ENCODE data around the gene SHROOM2. TPM values are rescaled to one million over a fixed set of nuclear protein-coding genes. Genes with fewer than 3 reads are reported as not detected.

SHROOM2 gene
- total RNA-seq, 1 experiment from 2014 or later, result 5.3 TPM

GRCh38 chrX:9875801-9876200 is 89.6 kb downstream of the SHROOM2 start:
- BruUV-seq (replicated peaks), result no TSS peak
- DNase-seq (ENCODE audit: low read depth, low spot score), result no peak
- H3K9ac ChIP-seq (ENCODE audit: low read length), result no peak overlapping the region
- ATAC-seq, result no peak
- no peak overlapping the region for H2AFZ ChIP-seq (ENCODE audit: low read depth, low read length, poor library complexity, severe bottlenecking)
- intact Hi-C loops (cut with micrococcal nuclease), result no loop called here
- RAD21 ChIA-PET (ENCODE audit: low non-redundant PET in 1 of 2, low total read pairs in 2 of 2, uncharacterized antibody in 2 of 2, unreplicated experiment in 2 of 2), result no interaction called here
- CTCF ChIA-PET, result no interaction called here
- TF ChIP-seq POLR2A (IDR thresholded peaks at IDR 0.05; ENCODE audit: borderline replicate concordance, extremely low read depth, insufficient read depth, insufficient read length), result no peak
- TF ChIP-seq, protein P1, sequence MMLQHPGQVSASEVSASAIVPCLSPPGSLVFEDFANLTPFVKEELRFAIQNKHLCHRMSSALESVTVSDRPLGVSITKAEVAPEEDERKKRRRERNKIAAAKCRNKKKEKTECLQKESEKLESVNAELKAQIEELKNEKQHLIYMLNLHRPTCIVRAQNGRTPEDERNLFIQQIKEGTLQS (IDR thresholded peaks at IDR 0.05), result no peak
- no peak for TF ChIP-seq SP1 (IDR thresholded peaks at IDR 0.05; ENCODE audit: low read depth)
- TF ChIP-seq TCF7L2 (IDR thresholded peaks at IDR 0.05; ENCODE audit: borderline replicate concordance, extremely low read depth, insufficient read depth, insufficient read length), result no peak
- no peak for TF ChIP-seq SRF (IDR thresholded peaks at IDR 0.05; ENCODE audit: low read depth)
- TF ChIP-seq POLR2AphosphoS5 (IDR thresholded peaks at IDR 0.05; ENCODE audit: low read depth, low read length), result no peak
- H3K4me2 ChIP-seq (ENCODE audit: low read length), result no peak overlapping the region
- no peaks in the 10 kb centered on the region for H3K79me2 ChIP-seq (ENCODE audit: insufficient read depth, low read length)
- no peak overlapping the region for H3K27ac ChIP-seq (ENCODE audit: low read depth, low read length)
- H3K4me1 ChIP-seq (ENCODE audit: control insufficient read depth in 1 of 2, insufficient read depth in 2 of 2, low read length in 2 of 2), result no peaks in the 10 kb centered on the region
- no peaks in the 10 kb centered on the region for H3K36me3 ChIP-seq (ENCODE audit: control insufficient read depth in 1 of 2, insufficient read depth in 2 of 2, low read length in 2 of 2)
- H3K9me3 ChIP-seq (ENCODE audit: control insufficient read depth in 1 of 2, insufficient read depth in 1 of 2, low read depth in 1 of 2, low read length in 2 of 2), result no peaks in the 10 kb centered on the region; a peak in 1 of 4 replicates
- no peaks in the 10 kb centered on the region for H3K27me3 ChIP-seq (ENCODE audit: insufficient read depth, low read length)
- no peaks in the 10 kb centered on the region for H3K9me2 ChIP-seq (ENCODE audit: insufficient read depth)
- H3K4me3 ChIP-seq (replicated peaks in 1 of 2; ENCODE audit: low read depth in 1 of 2, low read length in 2 of 2), result no peak overlapping the region
- H4K20me1 ChIP-seq (ENCODE audit: insufficient read depth), result no peaks in the 10 kb centered on the region
- POLR2A ChIA-PET, result no interaction called here

GRCh38 chrX:9876201-9876600 is 90.0 kb downstream of the SHROOM2 start:
- H2AFZ ChIP-seq (ENCODE audit: low read depth, low read length, poor library complexity, severe bottlenecking), result no peak overlapping the region
- H3K4me3 ChIP-seq (replicated peaks in 1 of 2; ENCODE audit: low read depth in 1 of 2, low read length in 2 of 2), result no peak overlapping the region
- BruUV-seq (replicated peaks), result no TSS peak
- no peaks in the 10 kb centered on the region; a peak in 1 of 4 replicates for H3K9me3 ChIP-seq (ENCODE audit: control insufficient read depth in 1 of 2, insufficient read depth in 1 of 2, low read depth in 1 of 2, low read length in 2 of 2)
- intact Hi-C loops (cut with micrococcal nuclease), result no loop called here
- DNase-seq (ENCODE audit: low read depth, low spot score), result no peak
- CTCF ChIA-PET, result no interaction called here
- H3K79me2 ChIP-seq (ENCODE audit: insufficient read depth, low read length), result no peaks in the 10 kb centered on the region
- ATAC-seq, result no peak
- RAD21 ChIA-PET (ENCODE audit: low non-redundant PET in 1 of 2, low total read pairs in 2 of 2, uncharacterized antibody in 2 of 2, unreplicated experiment in 2 of 2), result no interaction called here
- no peaks in the 10 kb centered on the region for H3K36me3 ChIP-seq (ENCODE audit: control insufficient read depth in 1 of 2, insufficient read depth in 2 of 2, low read length in 2 of 2)
- H3K4me2 ChIP-seq (ENCODE audit: low read length), result no peak overlapping the region
- TF ChIP-seq CBX3 (IDR thresholded peaks at IDR 0.05; ENCODE audit: low read depth) (no peak), MAX (IDR thresholded peaks at IDR 0.05) (no peak), ZBTB33 (IDR thresholded peaks at IDR 0.05; ENCODE audit: extremely low read depth, insufficient replicate concordance, low read length) (no peak), JUND (IDR thresholded peaks at IDR 0.05) (no peak), EZH2phosphoT487 (IDR thresholded peaks at IDR 0.05; ENCODE audit: borderline replicate concordance) (no peak), YY1 (IDR thresholded peaks at IDR 0.05; ENCODE audit: extremely low read depth, insufficient replicate concordance, low read depth, low read length) (no peak), SP1 (IDR thresholded peaks at IDR 0.05; ENCODE audit: low read depth) (no peak), EGR1 (IDR thresholded peaks at IDR 0.05; ENCODE audit: low read depth) (no peak), ELF1 (IDR thresholded peaks at IDR 0.05; ENCODE audit: borderline replicate concordance, low read depth) (no peak), FOSL1 (IDR thresholded peaks at IDR 0.05; ENCODE audit: low read depth) (no peak), RAD21 (IDR thresholded peaks at IDR 0.05; ENCODE audit: low read depth) (no peak), ZNF274 (IDR thresholded peaks at IDR 0.05; ENCODE audit: low read depth, low read length) (no peak)
- TF ChIP-seq, protein P1 (IDR thresholded peaks at IDR 0.05), result no peak
- POLR2A ChIA-PET, result no interaction called here
- H3K9me2 ChIP-seq (ENCODE audit: insufficient read depth), result no peaks in the 10 kb centered on the region
- no peak overlapping the region for H3K9ac ChIP-seq (ENCODE audit: low read length)
- H4K20me1 ChIP-seq (ENCODE audit: insufficient read depth), result no peaks in the 10 kb centered on the region
- H3K27me3 ChIP-seq (ENCODE audit: insufficient read depth, low read length), result no peaks in the 10 kb centered on the region
- no peak overlapping the region for H3K27ac ChIP-seq (ENCODE audit: low read depth, low read length)
- no peaks in the 10 kb centered on the region for H3K4me1 ChIP-seq (ENCODE audit: control insufficient read depth in 1 of 2, insufficient read depth in 2 of 2, low read length in 2 of 2)

Data from HCT116 (cell line).